ENCODE measurements around the gene ACTR3.
"Not testable (repeated sequence)": the region's sequence is repeated elsewhere in the genome, so short reads cannot be mapped to it uniquely, and the experiment has no call there.

The ACTR3 gene

DNA sequence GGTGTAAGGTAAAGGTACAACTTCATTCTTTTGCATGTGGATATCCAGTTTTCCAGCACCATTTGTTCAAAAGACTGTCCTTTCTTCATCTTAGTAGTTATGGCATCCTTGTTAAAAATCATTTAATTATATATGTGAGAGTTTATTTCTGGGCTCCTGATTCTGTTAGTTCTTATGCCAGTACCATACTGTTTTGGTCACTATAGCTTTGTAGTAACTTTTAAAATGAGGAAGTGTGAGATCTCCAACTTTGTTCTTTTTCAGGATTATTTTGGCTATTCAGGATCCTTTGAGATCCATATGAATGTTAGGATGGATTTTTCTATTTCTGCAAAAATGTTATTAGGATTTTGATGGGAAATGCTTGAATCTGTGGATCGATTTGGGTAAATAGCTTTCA, 16.8 kb downstream of the ACTR3 start:
- DNase-seq, result no peak

DNA sequence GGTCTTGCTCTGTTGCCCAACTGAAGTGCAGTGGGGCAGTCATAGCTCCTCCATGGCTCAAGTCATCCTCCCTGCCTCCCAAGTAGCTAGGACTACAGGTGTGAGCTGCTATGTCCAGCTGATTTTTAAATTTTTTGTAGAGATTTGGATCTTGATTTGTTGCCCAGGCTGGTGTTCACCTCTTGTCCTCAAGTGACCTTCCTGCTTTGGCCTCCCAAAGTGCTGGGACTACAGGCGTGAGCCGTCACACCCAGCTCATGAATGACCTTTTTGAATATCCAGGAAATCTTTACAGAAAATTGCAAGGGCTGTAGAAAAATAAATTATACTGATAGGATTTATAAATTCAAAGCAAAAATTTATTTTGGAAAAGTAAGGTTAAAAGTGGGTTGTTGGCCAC, 17.4 kb downstream of the ACTR3 start:
- DNase-seq, result no peak

DNA sequence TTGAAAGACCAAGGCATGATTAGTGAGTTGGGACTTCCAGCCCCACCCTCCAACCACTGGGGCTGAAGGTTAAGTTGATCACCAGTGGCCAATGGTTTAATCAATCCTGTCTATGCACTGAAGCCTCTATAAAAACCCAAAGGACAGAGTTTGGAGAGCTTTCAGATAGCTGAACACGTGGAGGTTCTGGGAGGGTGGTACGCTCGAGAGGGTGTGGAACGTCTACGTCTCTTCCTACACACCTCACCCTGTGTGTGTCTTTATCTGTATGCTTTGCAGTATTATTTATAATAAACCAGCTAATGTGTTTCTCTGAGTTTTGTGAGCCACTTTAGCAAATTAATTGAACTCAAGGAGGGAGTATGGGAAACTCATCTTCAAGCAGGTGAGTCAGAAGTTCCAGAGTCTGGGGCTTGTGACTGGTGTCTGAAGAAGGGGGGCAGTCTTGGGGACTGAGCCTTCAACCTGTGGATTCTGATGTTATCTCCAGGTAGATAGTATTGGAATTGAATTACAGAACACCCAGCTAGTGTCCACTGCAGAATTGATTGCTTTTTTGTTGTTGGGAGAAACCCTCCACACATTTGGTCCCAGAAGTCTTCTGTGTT, 20.3 kb downstream of the ACTR3 start:
- DNase-seq, result no peak

GRCh38 chr2:113910967-113911678, 21.2 kb downstream of the ACTR3 start:
- no peak for DNase-seq

- DNase-seq, result no peak
Measured at GRCh38 chr2:113915082-113915819, 25.4 kb downstream of the ACTR3 start.

DNA sequence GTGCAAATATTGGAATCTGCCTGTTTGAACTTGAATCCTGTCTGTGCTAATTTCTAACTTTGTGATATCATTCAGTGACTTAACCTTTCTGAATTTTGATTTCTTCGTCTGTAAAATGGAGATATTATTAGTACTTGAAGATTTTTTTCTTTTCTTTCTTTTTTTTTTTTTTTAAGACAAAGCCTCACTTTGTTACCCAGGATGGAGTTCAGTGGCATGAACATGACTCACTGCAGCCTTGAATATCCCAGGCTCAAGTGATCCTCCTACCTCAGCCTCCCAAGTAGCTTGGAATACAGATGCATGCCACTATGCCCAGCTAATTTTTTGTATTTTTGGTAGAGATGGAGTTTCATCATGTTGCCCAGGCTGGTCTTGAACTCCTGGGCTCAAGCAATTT, 28.3 kb downstream of the ACTR3 start:
- DNase-seq, result no peak

DNA sequence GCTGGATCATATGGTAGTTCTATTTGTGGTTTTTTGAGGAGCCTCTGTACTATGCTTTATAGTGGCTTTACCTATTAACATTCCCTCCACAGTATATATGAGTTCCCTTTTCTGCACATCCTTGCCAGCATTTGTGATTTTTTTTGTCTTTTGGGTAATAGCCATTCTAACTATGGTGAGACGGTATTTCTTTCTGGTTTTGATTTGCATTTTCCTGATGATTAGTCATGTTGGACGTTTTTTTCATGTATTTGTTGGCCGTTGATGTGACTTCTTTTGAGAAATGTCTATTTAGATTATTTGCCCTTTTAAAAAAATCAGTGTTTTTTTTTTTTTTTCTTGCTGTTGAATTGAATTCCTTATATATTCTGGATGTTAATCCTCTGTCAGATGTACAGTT, 31.1 kb downstream of the ACTR3 start:
- no peak for DNase-seq

DNA sequence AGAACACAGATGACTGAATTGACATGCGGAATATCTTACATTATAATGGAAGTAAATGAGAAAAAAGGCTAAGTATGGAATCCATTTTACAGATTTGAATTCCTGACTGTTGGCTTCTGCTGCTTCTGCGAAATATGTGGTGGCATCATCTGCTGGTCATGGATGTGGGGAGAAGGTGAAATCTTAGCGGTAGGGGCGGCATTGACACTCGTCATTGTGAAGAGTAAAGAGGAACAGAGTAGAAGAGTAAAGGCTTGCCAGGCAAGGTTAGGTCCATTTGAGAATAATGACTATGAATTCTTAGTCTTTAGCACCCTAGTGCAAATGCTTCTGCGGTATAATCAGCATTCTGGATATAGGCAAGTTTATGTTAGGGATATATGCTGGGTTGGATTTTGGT, 32.4 kb downstream of the ACTR3 start:
- no peak for DNase-seq

DNA sequence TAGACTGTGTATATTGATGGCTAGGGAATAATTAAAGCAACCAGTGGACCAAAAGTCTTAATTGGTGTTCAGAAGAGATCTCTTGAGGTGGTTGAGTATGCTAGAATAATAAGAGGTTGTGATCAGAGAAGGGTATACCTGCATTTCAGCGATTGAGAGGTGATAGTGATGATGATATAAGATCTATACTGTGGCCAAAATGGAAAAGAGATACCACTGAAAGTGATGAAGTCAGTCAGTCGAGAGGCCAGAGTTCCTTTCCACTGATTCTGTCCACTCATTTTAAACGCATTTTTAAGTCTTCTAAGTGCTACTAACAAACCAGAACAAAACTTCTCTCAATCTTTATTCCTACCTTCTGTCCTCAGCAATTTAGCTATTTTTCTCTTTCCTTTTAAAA, 32.9 kb downstream of the ACTR3 start:
- DNase-seq, result no peak

GRCh38 chr2:113925884-113926283, 36.0 kb downstream of the ACTR3 start:
- DNase-seq, result no peak

- no peak for DNase-seq
Measured at GRCh38 chr2:113926314-113926713, 36.4 kb downstream of the ACTR3 start.

DNA sequence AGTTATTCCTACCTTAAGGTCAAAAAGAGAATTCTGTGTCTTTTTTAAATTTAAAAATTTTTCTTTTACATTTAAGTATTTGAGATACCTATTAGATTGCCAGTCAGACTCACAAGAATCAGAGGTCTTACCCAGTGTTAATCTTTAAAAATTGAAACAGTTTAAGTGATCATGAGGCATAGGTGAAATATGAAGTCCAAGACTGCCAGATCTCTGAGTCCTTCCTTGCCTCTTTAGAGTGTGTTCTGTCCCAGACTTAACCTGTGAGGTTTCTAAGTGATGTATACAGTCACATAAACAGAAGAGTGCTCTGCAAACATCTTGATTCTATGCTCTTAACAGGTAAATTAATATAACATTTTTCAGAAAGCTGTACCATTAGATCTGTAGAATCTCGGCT, 40.6 kb downstream of the ACTR3 start:
- DNase-seq, result no peak

DNA sequence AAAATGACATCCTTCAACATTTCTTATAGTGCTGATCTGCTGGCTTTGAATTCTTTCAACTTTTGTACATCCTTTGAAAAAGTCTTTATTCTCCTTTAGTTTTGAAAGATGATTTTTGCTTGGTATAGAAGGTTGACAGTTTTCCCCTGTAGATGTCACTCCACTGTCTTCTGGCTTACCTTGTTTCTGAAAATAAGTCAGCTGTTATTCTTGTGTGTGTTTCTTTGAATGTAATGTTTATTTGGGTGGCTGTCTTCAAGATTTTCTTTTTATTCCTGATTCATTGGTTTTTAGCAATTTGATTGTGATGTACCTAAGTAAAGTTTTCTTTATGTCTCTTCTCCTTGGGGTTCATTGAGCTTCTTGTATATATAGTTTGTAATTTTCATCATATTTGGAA, 47.6 kb downstream of the ACTR3 start:
- DNase-seq, result no peak

DNA sequence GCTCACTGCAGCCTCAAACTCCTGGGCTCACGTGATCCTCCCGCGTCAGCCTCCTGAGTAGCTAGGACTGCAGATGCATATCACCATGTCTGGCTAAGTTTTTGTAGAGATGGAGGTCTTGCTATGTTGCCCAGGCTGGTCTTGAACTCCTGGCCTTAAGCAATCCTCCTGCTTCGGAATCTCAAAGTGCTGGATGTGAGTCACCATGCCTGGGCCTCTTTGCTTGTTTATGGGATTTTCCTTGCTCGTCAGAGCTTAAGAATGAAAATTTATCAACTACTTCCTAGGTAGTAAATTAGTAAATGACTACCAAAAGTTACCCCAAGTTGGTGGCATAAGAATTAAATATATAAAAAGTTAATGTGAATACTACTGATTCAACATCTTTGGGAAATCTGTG, 51.0 kb downstream of the ACTR3 start:
- no peak for DNase-seq

DNA sequence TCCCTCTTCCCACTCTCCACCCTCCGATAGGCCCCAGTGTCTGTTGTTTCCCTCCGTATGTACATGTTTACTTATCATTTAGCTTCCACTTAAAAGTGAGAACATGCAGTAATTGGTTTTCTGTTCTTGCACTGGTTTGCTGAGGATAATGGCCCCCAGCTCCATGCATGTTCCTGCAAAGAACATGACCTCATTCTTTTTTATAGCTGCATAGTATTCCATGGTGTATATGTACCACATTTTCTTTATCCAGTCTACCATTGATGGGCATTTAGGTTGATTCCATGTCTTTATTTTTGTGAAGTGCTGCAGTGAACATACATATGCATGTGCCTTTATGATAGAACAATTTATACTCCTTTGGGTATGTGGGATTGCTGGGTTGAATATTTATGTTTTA, 55.9 kb downstream of the ACTR3 start:
- not testable (repeated sequence) for DNase-seq

DNA sequence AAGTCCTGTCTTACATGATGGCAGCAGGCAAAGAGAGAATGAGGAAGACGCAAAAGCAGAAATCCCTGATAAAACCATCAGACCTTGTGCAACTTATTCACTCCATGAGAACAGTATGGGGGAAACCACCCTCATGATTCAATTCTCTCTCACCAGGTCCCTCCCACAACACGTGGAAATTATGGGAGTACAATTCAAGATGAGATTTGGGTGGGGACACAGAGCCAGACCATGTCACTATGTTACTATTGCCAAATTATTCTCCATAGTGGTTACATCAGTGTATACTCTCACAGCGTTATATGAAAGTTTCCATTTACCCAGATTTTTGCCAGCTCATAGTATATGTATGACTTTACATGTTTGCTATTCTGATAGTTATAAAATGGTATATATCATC, 61.0 kb downstream of the ACTR3 start:
- DNase-seq, result peak; percentile 31

DNA sequence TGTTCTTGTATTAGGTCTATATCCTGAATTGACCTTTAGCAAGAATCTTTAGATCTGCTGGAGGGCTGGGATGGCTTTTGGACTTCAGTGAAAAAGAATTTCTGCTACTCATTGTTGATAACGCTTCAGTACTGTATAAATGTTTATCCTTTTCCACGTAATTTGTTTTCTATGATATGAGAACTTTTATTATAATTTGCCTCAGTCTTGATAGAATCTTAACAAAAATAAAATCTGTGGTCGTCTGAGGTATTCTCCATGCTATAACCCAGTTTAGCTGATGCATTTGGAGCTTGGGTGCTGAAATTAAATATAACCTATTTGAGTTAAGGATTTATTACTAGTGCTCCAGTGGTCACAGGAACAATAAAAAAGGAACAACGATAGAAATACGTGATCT, 71.1 kb downstream of the ACTR3 start:
- no peak for DNase-seq

GRCh38 chr2:113962692-113963480, 73.0 kb downstream of the ACTR3 start:
- no peak for DNase-seq

DNA sequence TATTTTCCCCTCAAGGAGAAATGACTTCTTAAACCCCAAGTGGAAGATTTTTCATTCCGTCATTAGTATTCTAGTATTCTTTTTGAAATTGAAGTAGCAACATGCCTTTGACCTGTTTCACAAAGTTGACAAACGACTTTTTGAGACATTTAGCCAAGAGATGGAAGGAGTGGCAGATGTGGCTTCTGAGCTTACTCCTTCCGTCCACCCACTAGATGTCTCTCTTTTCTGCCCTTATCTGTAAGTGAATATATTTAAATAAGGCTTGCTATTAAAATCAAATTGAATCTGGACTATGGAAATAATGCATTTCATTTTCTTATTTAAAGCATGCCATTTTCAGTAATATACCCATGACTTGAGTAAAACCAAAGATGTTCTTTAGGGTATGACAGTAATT, 74.1 kb downstream of the ACTR3 start:
- no peak for DNase-seq

DNA sequence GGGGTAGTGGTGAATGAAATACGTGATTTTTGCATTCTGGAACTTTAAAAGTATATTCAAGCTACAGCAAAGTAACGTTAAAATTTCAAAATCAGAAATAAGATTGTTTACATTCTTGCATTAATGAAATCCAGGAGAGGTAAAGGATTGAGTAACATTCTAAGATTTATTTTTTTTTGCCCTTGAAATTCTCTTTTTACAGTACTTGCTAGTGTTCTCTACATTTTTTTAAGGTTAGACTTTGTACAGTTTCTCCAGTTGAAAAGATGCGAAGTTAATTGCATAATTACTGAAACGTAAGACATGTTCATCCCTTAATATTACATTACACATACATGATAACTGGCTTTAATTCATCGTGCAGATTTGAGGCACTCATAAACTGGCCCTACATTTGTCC, 74.5 kb downstream of the ACTR3 start:
- DNase-seq, result no peak

DNA sequence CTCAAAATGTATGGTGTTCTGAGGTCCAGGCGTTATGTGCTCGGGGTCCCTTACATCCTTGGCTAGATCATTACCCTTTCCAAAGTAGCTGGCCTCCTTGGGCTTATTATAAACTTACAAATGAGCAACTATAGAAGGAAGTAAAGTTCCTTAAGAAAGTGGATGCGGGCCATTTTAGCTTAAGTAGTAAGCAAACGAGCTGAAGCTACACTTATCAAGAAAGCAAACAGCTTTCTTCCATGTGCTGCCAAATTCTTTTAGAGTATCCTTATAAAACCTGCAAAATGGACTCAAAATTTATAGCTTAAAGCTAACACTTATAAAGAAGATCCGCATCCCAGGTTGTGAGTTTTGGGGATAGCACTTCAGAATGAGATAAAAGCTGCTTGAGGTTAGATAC, 75.3 kb downstream of the ACTR3 start:
- DNase-seq, result no peak

- no peak for DNase-seq
Measured at GRCh38 chr2:113965644-113966043, 75.8 kb downstream of the ACTR3 start.

GRCh38 chr2:113966171-113966570, 76.3 kb downstream of the ACTR3 start:
- DNase-seq, result no peak

GRCh38 chr2:113966832-113967231, 76.9 kb downstream of the ACTR3 start:
- DNase-seq, result no peak
